ENCODE data around the gene STX10.

DNA sequence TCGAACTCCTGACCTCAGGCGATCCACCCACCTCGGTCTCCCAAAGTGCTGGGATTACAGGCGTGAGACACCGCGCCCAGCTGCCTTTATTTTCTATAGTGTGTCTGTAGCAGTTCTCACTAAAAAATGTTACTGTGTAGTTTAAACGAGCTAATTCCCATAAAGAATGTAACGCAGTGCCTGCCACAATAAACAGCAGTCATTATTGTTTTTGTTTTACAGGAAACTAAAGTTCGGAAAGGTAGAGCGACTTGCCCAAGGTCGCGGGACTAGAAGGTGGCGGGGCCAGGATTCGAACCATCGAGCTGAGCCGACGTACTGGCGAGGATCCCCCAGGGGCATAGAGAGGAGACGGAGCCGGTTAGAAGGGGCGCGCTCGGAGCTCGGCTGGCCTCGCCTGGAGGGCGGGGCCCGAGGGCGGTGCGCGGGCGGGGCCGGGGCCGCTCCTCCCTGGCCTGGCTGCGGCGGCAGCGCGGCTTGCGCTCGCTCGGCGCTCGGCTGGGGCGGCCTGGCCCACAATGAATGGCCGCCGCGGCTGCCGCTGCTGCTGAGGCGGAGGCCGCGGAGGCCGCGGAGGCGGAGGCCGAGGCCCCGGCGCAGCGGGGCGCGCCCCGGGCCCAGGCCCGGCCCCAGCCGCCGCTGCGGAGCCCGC lies 32.3 kb downstream of the STX10 start, which contains the start of gene NACC1:
- TF ChIP-seq POLR2AphosphoS5 (IDR thresholded peaks at IDR 0.05; ENCODE audit: low read depth, low read length) (no peak), POLR2A (IDR thresholded peaks at IDR 0.05; ENCODE audit: low read depth, low read length) (no peak)
